ENCODE measurements around the gene CHRNB4. TPM values are rescaled to one million over a fixed set of nuclear protein-coding genes. Genes with fewer than 3 reads are reported as not detected.

CHRNB4 gene
- total and polyA plus RNA-seq, 2 donors (not counting 3 experiments of a cell fraction or from before 2014, with no cell fraction given) = 0.08 TPM; not detected in 1

GRCh38 chr15:78673476-78673875 lies 32.5 kb upstream of the CHRNB4 start:
- Histone ChIP-seq H3K4me2 (ENCODE audit: insufficient read depth, low read length) (no peak overlapping the region), H3K9me3 (replicated peaks; ENCODE audit: control insufficient read depth, insufficient read depth, low read length) (no peaks in the 10 kb centered on the region), H3K4me3 (replicated peaks in 1 of 3; ENCODE audit: insufficient read depth in 1 of 3, low read depth in 1 of 3, low read length in 3 of 3) (no peak overlapping the region), H3K79me2 (ENCODE audit: control insufficient read depth, insufficient read depth, low read length) (no peaks in the 10 kb centered on the region), H2AFZ (ENCODE audit: low read depth, low read length) (no peak overlapping the region), H3K4me1 (ENCODE audit: control insufficient read depth, extremely low read depth, insufficient read depth, low read length) (no peaks in the 10 kb centered on the region), H3K27me3 (ENCODE audit: control insufficient read depth in 2 of 2, insufficient read depth in 2 of 2, low read length in 2 of 2) (peaks cover 0 to 2% of the 10 kb centered on the region in 2 experiments), H3K36me3 (ENCODE audit: control insufficient read depth in 2 of 2, extremely low read depth in 1 of 2, insufficient read depth in 2 of 2, low read length in 2 of 2) (no peaks in the 10 kb centered on the region), H3K9me1 (replicated peaks; ENCODE audit: control insufficient read depth, extremely low read depth, insufficient read depth, low read length) (no peaks in the 10 kb centered on the region), H3K27ac (ENCODE audit: insufficient read depth, low read depth, low read length) (no peak overlapping the region), H4K20me1 (replicated peaks; ENCODE audit: control insufficient read depth, extremely low read depth, insufficient read depth, low read length) (no peaks in the 10 kb centered on the region), H3K9ac (replicated peaks; ENCODE audit: extremely low read depth, insufficient read depth, low read length) (no peak overlapping the region)
- ChIA-PET POLR2A (no interaction called here), CTCF (no interaction called here)
- no TSS peak for BruUV-seq (replicated peaks)
- no peak for FAIRE-seq
- DNase-seq (ENCODE audit: low read depth, low spot score) = no peak
- TF ChIP-seq JUN (IDR thresholded peaks at IDR 0.05; ENCODE audit: borderline replicate concordance, insufficient read depth, insufficient read length, low read depth) (no peak), MYC (IDR thresholded peaks at IDR 0.05; ENCODE audit: low read depth, low read length) (no peak), CTCF (IDR thresholded peaks at IDR 0.05; ENCODE audit: extremely low read depth in 1 of 2, insufficient read depth in 1 of 2, low read depth in 1 of 2, low read length in 2 of 2) (no peak), POLR2AphosphoS5 (IDR thresholded peaks at IDR 0.05; ENCODE audit: insufficient read depth, low read depth, low read length) (no peak), FOS (IDR thresholded peaks at IDR 0.05; ENCODE audit: borderline replicate concordance, insufficient read depth, low read length) (no peak), POLR2A (IDR thresholded peaks at IDR 0.05; ENCODE audit: low read depth, low read length) (no peak), GATA2 (IDR thresholded peaks at IDR 0.05; ENCODE audit: insufficient read depth, insufficient read length, low read depth, low read length) (no peak), MAX (IDR thresholded peaks at IDR 0.05; ENCODE audit: insufficient read depth, insufficient read length) (no peak), EZH2 (IDR thresholded peaks at IDR 0.05; ENCODE audit: borderline replicate concordance, low read depth, low read length, severe bottlenecking) (no peak)
- dilution Hi-C loops (cut with MboI; ENCODE audit: extremely low pct_ligation_motif_present, low sequenced_read_pairs) (no loop called here), intact Hi-C loops (cut with micrococcal nuclease) (no loop called here)

All from endothelial cell of umbilical vein (primary cell).